Panc1 (cell line): Measurements from ENCODE around the gene KAZN. TPM values are rescaled to one million over a fixed set of nuclear protein-coding genes. Genes with fewer than 3 reads are reported as not detected.

Experiments
- ATAC-seq: fragments of 200-7000 bp; cut with Tn5 transposase; 2 replicates; pipeline ENCODE4 v1.9.1; 2020; ENCODE audit warnings: mild to moderate bottlenecking, moderate library complexity
- BruUV-seq: library from RNA; stranded (reverse); fragments of 400-500 nt; replicated peaks from 2 replicates; lab custom pipeline; 2021; lab: Mats Ljungman, UMichigan
- CTCF ChIA-PET: fragments of 300-600 bp; sonication (Branson Sonifier 250); formaldehyde crosslinking; loops from one replicate; lab custom pipeline; 2022; ENCODE audit warnings: antibody characterized with exemption; lab: Charles Lee
- POLR2A ChIA-PET: fragments of 300-600 bp; sonication (Branson Sonifier 250); formaldehyde crosslinking; loops from one replicate; lab custom pipeline; 2022; ENCODE audit warnings: antibody characterized with exemption; lab: Charles Lee
- DNase-seq: peaks from one replicate; pipeline ENCODE4 v3.0.0-alpha.2; 2010; ENCODE audit warnings: low read depth, low spot score
- H3K27ac ChIP-seq: 2 replicates; pipeline ENCODE4 v1.5.1; 2011; ENCODE audit warnings: mild to moderate bottlenecking, low read length, inconsistent platforms
- H3K27me3 ChIP-seq: fragments of 200-500 bp; sonication (Bioruptor generic); 2 replicates; pipeline ENCODE4 v1.6.0; 2014; ENCODE audit warnings: low read length, inconsistent platforms; ENCODE audit not compliant: control insufficient read depth, insufficient read depth
- H3K36me3 ChIP-seq: fragments of 200-500 bp; sonication (Bioruptor generic); 2 replicates; pipeline ENCODE4 v1.5.1; 2014; ENCODE audit warnings: inconsistent platforms, mild to moderate bottlenecking, low read length, moderate library complexity; ENCODE audit not compliant: control insufficient read depth, insufficient read depth
- H3K4me1 ChIP-seq: 2 replicates; pipeline ENCODE4 v1.5.1; 2011; ENCODE audit warnings: inconsistent platforms, mild to moderate bottlenecking, low read length, moderate library complexity; ENCODE audit not compliant: control insufficient read depth, insufficient read depth
- H3K4me3 ChIP-seq, 2 experiments: 2 replicates each; pipeline ENCODE4 v1.5.1; 2011 to 2012; ENCODE audit warnings: low read depth in 2 of 2, low read length in 2 of 2, mild to moderate bottlenecking in 2 of 2, inconsistent platforms in 1 of 2, moderate library complexity in 1 of 2
- H3K9me3 ChIP-seq: fragments of 200-500 bp; sonication (Bioruptor generic); 2 replicates; pipeline ENCODE4 v1.5.1; 2014; ENCODE audit warnings: low read depth, mild to moderate bottlenecking, inconsistent platforms, low read length, moderate library complexity; ENCODE audit not compliant: control insufficient read depth, insufficient read depth
- CTCF ChIP-seq: fragments of 450-650 bp; IDR thresholded peaks from 2 replicates; pipeline ENCODE4 v1.5.1; 2017; ENCODE audit warnings: mild to moderate bottlenecking
- POLR2AphosphoS5 ChIP-seq: IDR thresholded peaks from 2 replicates; pipeline ENCODE4 v1.6.1; 2012; ENCODE audit warnings: mild to moderate bottlenecking, low read depth, low read length, moderate library complexity
- REST ChIP-seq, 2 experiments: IDR thresholded peaks; 2 replicates each; pipeline ENCODE4 v1.6.1; 2011 to 2012; ENCODE audit warnings: low read depth in 2 of 2, control low read depth in 1 of 2, low read length in 1 of 2, mild to moderate bottlenecking in 1 of 2, moderate library complexity in 1 of 2; ENCODE audit not compliant: insufficient read depth in 1 of 2
- SIN3A ChIP-seq: IDR thresholded peaks from 2 replicates; pipeline ENCODE4 v1.6.1; 2012; ENCODE audit warnings: low read depth, mild to moderate bottlenecking, low read length, moderate library complexity, borderline replicate concordance; ENCODE audit not compliant: insufficient read depth
- TCF7L2 ChIP-seq: IDR thresholded peaks from 2 replicates; pipeline ENCODE4 v1.6.1; 2011; ENCODE audit warnings: mild to moderate bottlenecking, low read depth, low read length, inconsistent platforms
- in situ Hi-C: cut with HindIII; loops from 2 replicates; pipeline ENCODE4 v1.10.0; 2016; ENCODE audit warnings: low sequenced_read_pairs, low pct_unique_long_range_greater_than_20kb
- intact Hi-C: fragments of 100-400 bp; cut with micrococcal nuclease; formaldehyde crosslinking; loops from one replicate; pipeline ENCODE4 v1.10.0; 2022; ENCODE audit not compliant: unreplicated experiment
- total RNA-seq: library from RNA; stranded (reverse); gene quantifications from one replicate; pipeline ENCODE4 v1.2.1, GENCODE V29; 2021; ENCODE audit not compliant: unreplicated experiment

Gene KAZN
- total RNA-seq, 1 experiment from 2014 or later = 6.6 TPM

- BruUV-seq = no TSS peak
- in situ Hi-C loops = no loop called here
- H3K36me3 ChIP-seq = no peaks in the 10 kb centered on the region
- ChIA-PET POLR2A (no interaction called here), CTCF (no interaction called here)
- 0 out of 2 replicates have a peak, but pooled peaks cover 8% of the 10 kb centered on the region for H3K4me1 ChIP-seq
- H3K9me3 ChIP-seq = no peaks in the 10 kb centered on the region
- no peak overlapping the region for H3K4me3 ChIP-seq
- intact Hi-C loops = no loop called here
- DNase-seq (no peak), ATAC-seq (no peak)
- TF ChIP-seq CTCF (no peak), SIN3A (no peak), REST (IDR thresholded peaks at IDR 0.05; ENCODE audit: insufficient read depth in 1 of 2, low read depth in 2 of 2, low read length in 1 of 2) (no peak), POLR2AphosphoS5 (no peak), TCF7L2 (no peak)
- no peak overlapping the region for H3K27ac ChIP-seq
- H3K27me3 ChIP-seq = no peaks in the 10 kb centered on the region
Observed at GRCh38 chr1:14937288-14937949, 338.9 kb downstream of the KAZN start.

- no peak overlapping the region for H3K27ac ChIP-seq
- DNase-seq (no peak), ATAC-seq (0 out of 2 replicates have a peak, but pooled peaks have one; percentile 17)
- BruUV-seq = no TSS peak
- no peaks in the 10 kb centered on the region for H3K9me3 ChIP-seq
- POLR2A ChIA-PET = no interaction called here
- H3K4me1 ChIP-seq = 0 out of 2 replicates have a peak, but pooled peaks cover 8% of the 10 kb centered on the region
- CTCF ChIA-PET = interaction anchor here (0.5 kb wide), 1 partner anchor 50 kb away, joined by 3 read pairs; no protein-coding TSS in a partner anchor
- intact Hi-C loops = no loop called here
- TF ChIP-seq CTCF = no peak
- TF ChIP-seq POLR2AphosphoS5 = no peak
- TF ChIP-seq SIN3A = no peak
- TF ChIP-seq TCF7L2 = no peak
- no peak for TF ChIP-seq REST (IDR thresholded peaks at IDR 0.05; ENCODE audit: insufficient read depth in 1 of 2, low read depth in 2 of 2, low read length in 1 of 2)
- no peaks in the 10 kb centered on the region for H3K27me3 ChIP-seq
- no peak overlapping the region for H3K4me3 ChIP-seq
- in situ Hi-C loops = no loop called here
- H3K36me3 ChIP-seq = no peaks in the 10 kb centered on the region
Observed at GRCh38 chr1:14939527-14940284, 341.2 kb downstream of the KAZN start.
